HEK293 (cell line): ENCODE measurements around the gene DDR1.
A peak's percentile ranks its signal among the peaks of the same experiment; 100 is the strongest.

Experiments
- ATF2 ChIP-seq: fragments of 450-650 bp; formaldehyde crosslinking; IDR thresholded peaks from 2 replicates; pipeline ENCODE4 v1.5.1; 2016; ENCODE audit warnings: missing biosample characterization, missing genetic modification characterization, low read depth
- BCL11B ChIP-seq: fragments of 450-650 bp; formaldehyde crosslinking; IDR thresholded peaks from 2 replicates; pipeline ENCODE4 v1.5.1; 2016; ENCODE audit warnings: low read depth, missing biosample characterization, missing genetic modification characterization
- HOXA7 ChIP-seq: sonication (generic); formaldehyde crosslinking; IDR thresholded peaks from 2 replicates; pipeline ENCODE4 v1.8.1; 2022; ENCODE audit warnings: missing genetic modification reagents, borderline replicate concordance
- HOXD13 ChIP-seq: sonication (generic); formaldehyde crosslinking; IDR thresholded peaks from 2 replicates; pipeline ENCODE4 v1.8.0; 2022; ENCODE audit warnings: missing genetic modification reagents, borderline replicate concordance
- IKZF3 ChIP-seq: fragments of 450-650 bp; IDR thresholded peaks from 2 replicates; pipeline ENCODE4 v1.5.0; 2018; ENCODE audit warnings: missing biosample characterization, mild to moderate bottlenecking, missing genetic modification characterization, moderate library complexity
- MYNN ChIP-seq: fragments of 450-650 bp; formaldehyde crosslinking; IDR thresholded peaks from 2 replicates; pipeline ENCODE4 v1.5.1; 2016; ENCODE audit warnings: missing biosample characterization, missing genetic modification characterization, borderline replicate concordance
- MZF1 ChIP-seq: fragments of 450-650 bp; formaldehyde crosslinking; IDR thresholded peaks from 2 replicates; pipeline ENCODE4 v1.5.1; 2017; ENCODE audit warnings: missing biosample characterization, missing genetic modification characterization, borderline replicate concordance
- OSR2 ChIP-seq: fragments of 450-650 bp; formaldehyde crosslinking; IDR thresholded peaks from 2 replicates; pipeline ENCODE4 v1.5.1; 2016; ENCODE audit warnings: missing biosample characterization, missing genetic modification characterization
- SALL2 ChIP-seq: fragments of 450-650 bp; formaldehyde crosslinking; IDR thresholded peaks from 2 replicates; pipeline ENCODE4 v1.5.0; 2017; ENCODE audit warnings: missing biosample characterization, mild to moderate bottlenecking, missing genetic modification characterization, borderline replicate concordance
- SP3 ChIP-seq: fragments of 450-650 bp; formaldehyde crosslinking; IDR thresholded peaks from 2 replicates; pipeline ENCODE4 v1.5.1; 2016; ENCODE audit warnings: missing biosample characterization, missing genetic modification characterization
- ZNF155 ChIP-seq: fragments of 450-650 bp; formaldehyde crosslinking; IDR thresholded peaks from 2 replicates; pipeline ENCODE4 v1.5.1; 2016; ENCODE audit warnings: missing biosample characterization, missing genetic modification characterization
- ZNF174 ChIP-seq: fragments of 450-650 bp; formaldehyde crosslinking; IDR thresholded peaks from 2 replicates; pipeline ENCODE4 v1.5.0; 2017; ENCODE audit warnings: missing biosample characterization, mild to moderate bottlenecking, missing genetic modification characterization
- ZNF341 ChIP-seq: fragments of 450-650 bp; formaldehyde crosslinking; IDR thresholded peaks from 2 replicates; pipeline ENCODE4; 2016; ENCODE audit warnings: low read depth, missing biosample characterization, missing genetic modification characterization
- ZNF350 ChIP-seq: fragments of 450-650 bp; formaldehyde crosslinking; IDR thresholded peaks from 2 replicates; pipeline ENCODE4 v1.5.0; 2017; ENCODE audit warnings: missing biosample characterization, mild to moderate bottlenecking, missing genetic modification characterization
- ZNF354C ChIP-seq: fragments of 450-650 bp; formaldehyde crosslinking; IDR thresholded peaks from 2 replicates; pipeline ENCODE4 v1.5.1; 2016; ENCODE audit warnings: missing biosample characterization, missing genetic modification characterization, low read depth, borderline replicate concordance
- ZNF398 ChIP-seq: fragments of 450-650 bp; formaldehyde crosslinking; IDR thresholded peaks from 2 replicates; pipeline ENCODE4 v1.5.1; 2017; ENCODE audit warnings: missing biosample characterization, missing genetic modification characterization
- ZNF404 ChIP-seq: fragments of 450-650 bp; formaldehyde crosslinking; IDR thresholded peaks from 2 replicates; pipeline ENCODE4 v1.5.1; 2017; ENCODE audit warnings: missing biosample characterization, missing genetic modification characterization
- ZNF473 ChIP-seq: fragments of 450-650 bp; formaldehyde crosslinking; IDR thresholded peaks from 2 replicates; pipeline ENCODE4 v1.5.1; 2017; ENCODE audit warnings: missing biosample characterization, missing genetic modification characterization
- ZNF488 ChIP-seq: fragments of 450-650 bp; formaldehyde crosslinking; IDR thresholded peaks from 2 replicates; pipeline ENCODE4 v1.5.1; 2016; ENCODE audit warnings: missing biosample characterization, missing genetic modification characterization
- ZNF558 ChIP-seq: fragments of 450-650 bp; formaldehyde crosslinking; IDR thresholded peaks from 2 replicates; pipeline ENCODE4 v1.5.1; 2016; ENCODE audit warnings: missing biosample characterization, missing genetic modification characterization
- ZNF571 ChIP-seq: fragments of 450-650 bp; formaldehyde crosslinking; IDR thresholded peaks from 2 replicates; pipeline ENCODE4 v1.5.0; 2017; ENCODE audit warnings: missing biosample characterization, missing genetic modification characterization
- ZNF585B ChIP-seq: fragments of 450-650 bp; formaldehyde crosslinking; IDR thresholded peaks from 2 replicates; pipeline ENCODE4 v1.5.1; 2016; ENCODE audit warnings: missing biosample characterization, missing genetic modification characterization
- ZNF654 ChIP-seq: fragments of 450-650 bp; formaldehyde crosslinking; IDR thresholded peaks from 2 replicates; pipeline ENCODE4 v1.5.1; 2016; ENCODE audit warnings: low read depth, missing biosample characterization, missing genetic modification characterization
- ZNF660 ChIP-seq: fragments of 450-650 bp; IDR thresholded peaks from 2 replicates; pipeline ENCODE4 v1.5.1; 2018; ENCODE audit warnings: missing biosample characterization, mild to moderate bottlenecking, missing genetic modification characterization
- ZNF701 ChIP-seq: fragments of 450-650 bp; formaldehyde crosslinking; IDR thresholded peaks from 2 replicates; pipeline ENCODE4 v1.5.1; 2016; ENCODE audit warnings: missing biosample characterization, missing genetic modification characterization
- ZSCAN30 ChIP-seq: fragments of 450-650 bp; IDR thresholded peaks from 2 replicates; pipeline ENCODE4 v1.5.1; 2018; ENCODE audit warnings: missing biosample characterization, mild to moderate bottlenecking, missing genetic modification characterization, moderate library complexity
- TF ChIP-seq, protein P1 (sequence below): fragments of 450-650 bp; formaldehyde crosslinking; IDR thresholded peaks from 2 replicates; pipeline ENCODE4 v1.5.1; 2016; ENCODE audit warnings: missing biosample characterization, missing genetic modification characterization
- TF ChIP-seq, protein P2 (sequence below): fragments of 450-650 bp; IDR thresholded peaks from 2 replicates; pipeline ENCODE4 v1.5.1; 2018; ENCODE audit warnings: missing biosample characterization, missing genetic modification characterization
- TF ChIP-seq, protein P3 (sequence below): fragments of 450-650 bp; formaldehyde crosslinking; IDR thresholded peaks from 2 replicates; pipeline ENCODE4 v1.5.1; 2016; ENCODE audit warnings: missing biosample characterization, missing genetic modification characterization

DDR1 gene

DNA sequence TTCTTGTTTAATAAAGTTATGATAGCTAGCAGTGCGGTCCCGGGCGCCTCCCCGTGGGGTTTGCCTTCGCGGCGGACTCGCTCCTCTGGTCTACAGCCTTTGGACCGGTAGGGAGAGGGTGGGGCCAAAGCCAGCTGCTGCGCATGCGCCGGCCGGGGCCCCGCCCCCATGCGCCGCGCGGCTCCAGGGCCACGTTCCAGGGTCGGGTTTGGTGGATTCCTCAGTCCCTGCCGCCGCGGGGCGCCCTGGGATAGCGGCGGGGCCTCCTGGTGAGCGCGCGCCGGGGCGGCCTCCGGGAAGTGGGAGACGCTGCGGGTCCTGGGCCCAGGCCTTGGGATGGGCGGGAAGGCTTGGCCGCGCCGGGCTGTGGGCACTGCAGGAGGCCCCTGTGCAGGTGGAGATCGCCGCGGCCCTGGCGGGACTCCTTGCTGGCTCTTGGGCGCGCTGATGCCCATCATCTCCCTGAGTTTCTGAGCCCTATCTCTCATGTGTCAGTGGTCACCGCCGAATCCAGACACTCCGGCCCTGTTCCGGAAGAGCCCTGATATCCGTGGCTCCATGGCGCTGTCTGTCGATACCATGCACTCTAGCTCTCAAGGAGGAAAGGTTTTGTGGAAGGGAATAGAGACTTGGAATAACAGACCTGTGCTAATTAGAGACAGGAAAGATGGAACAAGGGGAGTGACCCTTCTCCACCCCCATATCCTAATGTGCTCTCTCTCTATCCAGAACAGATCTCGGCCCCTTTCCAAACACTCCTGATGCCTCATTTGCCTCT, 29.9 kb downstream of the DDR1 start, which contains the start of gene VARS2 (continued):
- TF ChIP-seq ATF2 (tag by site-specific recombination) (no peak), ZNF701 (tag by site-specific recombination) (no peak), BCL11B (tag by site-specific recombination) (no peak), ZSCAN30 (tag by site-specific recombination) (peak; percentile 90), ZNF155 (tag by site-specific recombination) (no peak), ZNF350 (tag by site-specific recombination) (no peak), ZNF473 (no peak), SALL2 (tag by site-specific recombination) (no peak), OSR2 (no peak), ZNF571 (tag by site-specific recombination) (no peak), ZNF558 (tag by site-specific recombination) (no peak), IKZF3 (tag by site-specific recombination) (peak; percentile 99), HOXD13 (CRISPR knock-in tag) (no peak), ZNF488 (tag by site-specific recombination) (no peak), ZNF354C (tag by site-specific recombination) (no peak), ZNF404 (tag by site-specific recombination) (no peak), SP3 (tag by site-specific recombination) (peak; percentile 58), ZNF654 (tag by site-specific recombination) (no peak; the same call in 1 of the 2 replicates), ZNF341 (no peak), HOXA7 (CRISPR knock-in tag) (no peak), MYNN (tag by site-specific recombination) (no peak), ZNF174 (no peak), ZNF398 (tag by site-specific recombination) (peak; percentile 26; the same call in 1 of the 2 replicates), ZNF660 (peak; percentile 81), ZNF585B (tag by site-specific recombination) (no peak), MZF1 (tag by site-specific recombination) (no peak)
- TF ChIP-seq, protein P1, sequence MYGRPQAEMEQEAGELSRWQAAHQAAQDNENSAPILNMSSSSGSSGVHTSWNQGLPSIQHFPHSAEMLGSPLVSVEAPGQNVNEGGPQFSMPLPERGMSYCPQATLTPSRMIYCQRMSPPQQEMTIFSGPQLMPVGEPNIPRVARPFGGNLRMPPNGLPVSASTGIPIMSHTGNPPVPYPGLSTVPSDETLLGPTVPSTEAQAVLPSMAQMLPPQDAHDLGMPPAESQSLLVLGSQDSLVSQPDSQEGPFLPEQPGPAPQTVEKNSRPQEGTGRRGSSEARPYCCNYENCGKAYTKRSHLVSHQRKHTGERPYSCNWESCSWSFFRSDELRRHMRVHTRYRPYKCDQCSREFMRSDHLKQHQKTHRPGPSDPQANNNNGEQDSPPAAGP (tag by site-specific recombination) = peak; percentile 69
- TF ChIP-seq, protein P2, sequence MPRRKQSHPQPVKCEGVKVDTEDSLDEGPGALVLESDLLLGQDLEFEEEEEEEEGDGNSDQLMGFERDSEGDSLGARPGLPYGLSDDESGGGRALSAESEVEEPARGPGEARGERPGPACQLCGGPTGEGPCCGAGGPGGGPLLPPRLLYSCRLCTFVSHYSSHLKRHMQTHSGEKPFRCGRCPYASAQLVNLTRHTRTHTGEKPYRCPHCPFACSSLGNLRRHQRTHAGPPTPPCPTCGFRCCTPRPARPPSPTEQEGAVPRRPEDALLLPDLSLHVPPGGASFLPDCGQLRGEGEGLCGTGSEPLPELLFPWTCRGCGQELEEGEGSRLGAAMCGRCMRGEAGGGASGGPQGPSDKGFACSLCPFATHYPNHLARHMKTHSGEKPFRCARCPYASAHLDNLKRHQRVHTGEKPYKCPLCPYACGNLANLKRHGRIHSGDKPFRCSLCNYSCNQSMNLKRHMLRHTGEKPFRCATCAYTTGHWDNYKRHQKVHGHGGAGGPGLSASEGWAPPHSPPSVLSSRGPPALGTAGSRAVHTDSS (tag by site-specific recombination) = no peak
- TF ChIP-seq, protein P3, sequence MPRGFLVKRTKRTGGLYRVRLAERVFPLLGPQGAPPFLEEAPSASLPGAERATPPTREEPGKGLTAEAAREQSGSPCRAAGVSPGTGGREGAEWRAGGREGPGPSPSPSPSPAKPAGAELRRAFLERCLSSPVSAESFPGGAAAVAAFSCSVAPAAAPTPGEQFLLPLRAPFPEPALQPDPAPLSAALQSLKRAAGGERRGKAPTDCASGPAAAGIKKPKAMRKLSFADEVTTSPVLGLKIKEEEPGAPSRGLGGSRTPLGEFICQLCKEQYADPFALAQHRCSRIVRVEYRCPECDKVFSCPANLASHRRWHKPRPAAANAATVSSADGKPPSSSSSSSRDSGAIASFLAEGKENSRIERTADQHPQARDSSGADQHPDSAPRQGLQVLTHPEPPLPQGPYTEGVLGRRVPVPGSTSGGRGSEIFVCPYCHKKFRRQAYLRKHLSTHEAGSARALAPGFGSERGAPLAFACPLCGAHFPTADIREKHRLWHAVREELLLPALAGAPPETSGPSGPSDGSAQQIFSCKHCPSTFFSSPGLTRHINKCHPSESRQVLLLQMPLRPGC (tag by site-specific recombination) = peak; percentile 53; the same call in 1 of the 2 replicates
